Measurements from ENCODE around the gene SMAD9.
A peak's percentile ranks its signal among the peaks of the same experiment; 100 is the strongest.

Gene SMAD9

GRCh38 chr13:36919833-36920615 is at the start of gene SMAD9:
SMAD9 (minus strand) TSS chr13:36920238; CDS start chr13:36879689, 40,549 bp downstream.
- ATAC-seq = peak; percentile 32 to 55

- no peak for ATAC-seq
These were observed 46.4 kb upstream of the SMAD9 start for GRCh38 chr13:36966404-36966803.

- ATAC-seq = no peak
These were observed 45.7 kb upstream of the SMAD9 start for GRCh38 chr13:36965767-36966166.

GRCh38 chr13:36959456-36960116 is 39.5 kb upstream of the SMAD9 start:
- no peak for ATAC-seq

- no peak for ATAC-seq
These were observed 34.5 kb upstream of the SMAD9 start for GRCh38 chr13:36954542-36954941.

GRCh38 chr13:36950920-36951319 is 30.9 kb upstream of the SMAD9 start:
- no peak for ATAC-seq

GRCh38 chr13:36950330-36950729 is 30.3 kb upstream of the SMAD9 start:
- ATAC-seq = no peak

- no peak for ATAC-seq
These were observed 25.0 kb upstream of the SMAD9 start for GRCh38 chr13:36945078-36945477.

- ATAC-seq = no peak
These were observed 5.6 kb upstream of the SMAD9 start for GRCh38 chr13:36925603-36926002.

GRCh38 chr13:36924001-36924400 is 4.0 kb upstream of the SMAD9 start:
- ATAC-seq = no peak

GRCh38 chr13:36921631-36922301 is 1.7 kb upstream of the SMAD9 start:
- ATAC-seq = no peak

- ATAC-seq = no peak
These were observed 663 bp upstream of the SMAD9 start for GRCh38 chr13:36920616-36921185.

GRCh38 chr13:36919171-36919832 is 736 bp downstream of the SMAD9 start:
- no peak for ATAC-seq

- ATAC-seq = no peak
These were observed 1.5 kb downstream of the SMAD9 start for GRCh38 chr13:36918246-36919131.

- no peak for ATAC-seq
These were observed 2.7 kb downstream of the SMAD9 start for GRCh38 chr13:36917311-36917710.

GRCh38 chr13:36915896-36916640 is 4.0 kb downstream of the SMAD9 start:
- ATAC-seq = no peak

- no peak for ATAC-seq
These were observed 4.9 kb downstream of the SMAD9 start for GRCh38 chr13:36915106-36915505.

- ATAC-seq = no peak
These were observed 5.4 kb downstream of the SMAD9 start for GRCh38 chr13:36914648-36915047.

GRCh38 chr13:36913463-36913862 is 6.6 kb downstream of the SMAD9 start:
- no peak for ATAC-seq

GRCh38 chr13:36912973-36913372 is 7.1 kb downstream of the SMAD9 start:
- ATAC-seq = no peak

GRCh38 chr13:36912369-36912768 is 7.7 kb downstream of the SMAD9 start:
- ATAC-seq = no peak
